Medulla oblongata (tissue), 1 donor: ENCODE data around the gene TCL1B.
"Not testable (repeated sequence)": the region's sequence is repeated elsewhere in the genome, so short reads cannot be mapped to it uniquely, and the experiment has no call there.

Experiments used
- DNase-seq: peaks from one replicate; pipeline ENCODE4 v3.0.0-alpha.2; 2015; ENCODE audit errors: extremely low spot score

TCL1B gene

GRCh38 chr14:95703341-95703740 lies 17.1 kb downstream of the TCL1B start:
- no peak for DNase-seq

GRCh38 chr14:95703805-95704204 lies 17.6 kb downstream of the TCL1B start:
- no peak for DNase-seq

- DNase-seq, result no peak
Measured at GRCh38 chr14:95705518-95705917, 19.3 kb downstream of the TCL1B start.

GRCh38 chr14:95707327-95707726 lies 21.1 kb downstream of the TCL1B start:
- no peak for DNase-seq

GRCh38 chr14:95710106-95710505 lies 23.9 kb downstream of the TCL1B start:
- no peak for DNase-seq

GRCh38 chr14:95711476-95712176 lies 25.4 kb downstream of the TCL1B start:
- no peak for DNase-seq

- DNase-seq, result no peak
Measured at GRCh38 chr14:95712398-95712797, 26.2 kb downstream of the TCL1B start.

- no peak for DNase-seq
Measured at GRCh38 chr14:95713596-95714371, 27.6 kb downstream of the TCL1B start, which contains the start of gene TCL1A. Gene TCL1A (minus strand): TSS chr14:95714125. CDS start chr14:95714066, 59 bp downstream.

GRCh38 chr14:95722525-95723190 lies 36.4 kb downstream of the TCL1B start:
- no peak for DNase-seq

GRCh38 chr14:95725685-95726336 lies 39.6 kb downstream of the TCL1B start:
- no peak for DNase-seq

GRCh38 chr14:95727056-95727700 lies 41.0 kb downstream of the TCL1B start:
- no peak for DNase-seq

- DNase-seq, result not testable (repeated sequence)
Measured at GRCh38 chr14:95729402-95730028, 43.3 kb downstream of the TCL1B start.

- DNase-seq, result no peak
Measured at GRCh38 chr14:95730126-95730525, 43.9 kb downstream of the TCL1B start.

- no peak for DNase-seq
Measured at GRCh38 chr14:95733212-95733611, 47.0 kb downstream of the TCL1B start.

GRCh38 chr14:95739356-95739755 lies 53.1 kb downstream of the TCL1B start:
- DNase-seq, result no peak

GRCh38 chr14:95741038-95741490 lies 54.8 kb downstream of the TCL1B start:
- DNase-seq, result no peak

- DNase-seq, result no peak
Measured at GRCh38 chr14:95741781-95742180, 55.6 kb downstream of the TCL1B start.
